SJCRH30 (cell line): ENCODE data around the gene CMIP. TPM values are rescaled to one million over a fixed set of nuclear protein-coding genes. Genes with fewer than 3 reads are reported as not detected.
A peak's percentile ranks its signal among the peaks of the same experiment; 100 is the strongest.

Source experiments
- DNase-seq, 2 experiments: peaks; one replicate each; pipeline ENCODE4 v3.0.0-alpha.2; 2015 to 2020
- H3K27ac ChIP-seq: fragments of 250-450 bp; sonication (Bioruptor Pico); 2 replicates; pipeline ENCODE4 v1.5.1; 2020; ENCODE audit warnings: mild to moderate bottlenecking, moderate library complexity
- H3K27me3 ChIP-seq: fragments of 250-450 bp; sonication (Bioruptor Pico); 2 replicates; pipeline ENCODE4 v1.5.1; 2020; ENCODE audit warnings: mild to moderate bottlenecking, moderate library complexity
- H3K36me3 ChIP-seq: fragments of 250-450 bp; sonication (Bioruptor Pico); 2 replicates; pipeline ENCODE4 v1.5.1; 2020; ENCODE audit warnings: mild to moderate bottlenecking, moderate library complexity
- H3K4me1 ChIP-seq: fragments of 250-450 bp; sonication (Bioruptor Pico); 2 replicates; pipeline ENCODE4 v1.5.1; 2020; ENCODE audit warnings: mild to moderate bottlenecking, moderate library complexity
- H3K4me3 ChIP-seq: fragments of 250-450 bp; sonication (Bioruptor Pico); 2 replicates; pipeline ENCODE4 v1.5.1; 2020; ENCODE audit warnings: mild to moderate bottlenecking, moderate library complexity
- H3K9me3 ChIP-seq: fragments of 250-450 bp; sonication (Bioruptor Pico); replicated peaks from 2 replicates; pipeline ENCODE4 v1.5.1; 2020; ENCODE audit warnings: mild to moderate bottlenecking, moderate library complexity
- total RNA-seq: library from RNA; depleted of rRNA; stranded (reverse); fragments of >200 nt; shearing (Covaris generic); gene quantifications from 2 replicates; pipeline ENCODE4 v1.2.3, GENCODE V29; 2014

CMIP gene
- total RNA-seq, 1 experiment from 2014 or later: 12.9 TPM

- H3K9me3 ChIP-seq: no peaks in the 10 kb centered on the region
- H3K4me3 ChIP-seq: no peak overlapping the region; the same call in 1 of the 2 replicates
- peaks cover 55% of the 10 kb centered on the region for H3K4me1 ChIP-seq
- H3K27me3 ChIP-seq: no peaks in the 10 kb centered on the region
- DNase-seq: peak; percentile 42 to 62
- peak overlapping the region; percentile 89 for H3K27ac ChIP-seq
- no peaks in the 10 kb centered on the region for H3K36me3 ChIP-seq
These were observed 190.7 kb downstream of the CMIP start for GRCh38 chr16:81635063-81635937.

DNA sequence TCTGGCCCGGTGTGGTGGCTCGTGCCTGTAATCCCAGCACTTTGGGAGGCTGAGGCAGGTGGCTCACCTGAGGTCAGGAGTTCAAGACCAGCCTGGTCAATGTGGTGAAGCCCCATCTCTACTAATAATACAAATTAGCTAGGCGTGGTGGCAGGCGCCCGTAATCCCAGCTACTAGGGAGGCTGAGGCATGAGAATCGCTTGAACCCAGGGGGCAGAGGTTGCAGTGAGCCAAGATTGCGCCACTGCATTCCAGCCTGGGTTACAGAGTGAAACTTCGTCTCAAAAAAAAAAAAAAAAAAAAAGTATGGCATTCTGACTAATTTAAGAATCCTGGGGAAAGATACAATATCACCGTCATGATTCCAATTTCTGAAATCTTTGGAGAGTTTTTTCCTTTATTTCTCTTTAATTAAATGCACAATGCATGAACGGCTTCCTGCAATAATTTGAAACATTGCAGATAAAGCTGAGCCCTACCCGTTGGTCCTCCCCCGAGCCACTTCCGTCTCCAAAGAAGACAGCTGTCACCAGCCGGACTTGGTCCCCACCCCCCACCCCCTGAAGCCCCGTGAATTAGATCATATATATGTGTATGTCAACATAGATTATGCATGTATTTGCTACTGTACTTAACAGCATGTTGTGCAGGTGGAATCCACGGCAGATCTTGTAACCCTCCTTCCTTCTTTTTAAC, 191.8 kb downstream of the CMIP start:
- Histone ChIP-seq H3K27ac (peak overlapping the region; percentile 89), H3K4me1 (peaks cover 53% of the 10 kb centered on the region), H3K4me3 (no peak overlapping the region), H3K36me3 (no peaks in the 10 kb centered on the region), H3K27me3 (no peaks in the 10 kb centered on the region), H3K9me3 (no peaks in the 10 kb centered on the region)
- DNase-seq: peak in 1 of 2 experiments; percentile 59

DNA sequence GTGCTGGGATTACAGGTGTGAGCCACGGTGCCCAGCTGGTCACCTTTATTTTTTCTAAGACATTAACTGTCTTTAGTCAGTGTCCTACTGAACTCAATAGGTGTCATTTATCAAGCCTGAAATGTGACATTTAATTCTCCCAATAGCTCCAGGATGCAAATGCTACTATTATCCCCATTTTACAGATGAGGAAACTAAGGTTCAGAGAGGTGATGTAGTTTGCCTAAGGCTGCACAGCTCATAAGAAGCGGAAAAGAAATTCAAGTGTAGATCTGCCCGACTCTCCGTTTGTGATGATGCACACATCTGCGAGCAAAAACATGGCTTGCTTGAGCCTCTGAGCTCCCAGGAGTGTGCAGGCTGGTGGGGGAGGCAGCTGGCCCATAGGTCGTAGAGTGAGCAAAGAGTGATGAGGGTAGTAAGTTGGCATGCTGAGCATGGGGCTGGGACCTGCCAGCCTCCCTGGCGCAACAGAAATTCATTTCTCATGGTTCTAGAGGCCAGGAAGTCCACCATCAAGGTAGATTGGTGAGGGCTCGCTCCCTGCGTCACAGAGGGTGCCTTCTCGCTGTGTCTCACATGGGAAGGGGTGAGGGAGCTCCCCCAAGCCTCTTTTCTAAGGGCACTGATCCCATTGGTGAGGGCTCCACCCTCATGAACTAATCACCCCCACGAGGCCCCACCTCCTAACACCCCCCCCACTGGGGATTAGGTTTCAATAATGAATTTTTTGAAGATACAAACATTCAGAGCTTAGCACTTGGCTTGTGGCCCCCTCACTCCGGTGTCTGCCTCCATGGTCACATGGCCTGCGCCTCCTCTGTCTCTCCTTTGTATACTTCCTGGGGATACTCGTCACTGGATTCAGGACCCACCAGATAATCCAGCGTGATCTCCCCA, 193.0 kb downstream of the CMIP start:
- H3K36me3 ChIP-seq: no peaks in the 10 kb centered on the region
- no peaks in the 10 kb centered on the region for H3K9me3 ChIP-seq
- no peaks in the 10 kb centered on the region for H3K27me3 ChIP-seq
- no peak overlapping the region for H3K27ac ChIP-seq
- H3K4me1 ChIP-seq: peaks cover 50% of the 10 kb centered on the region
- no peak for DNase-seq
- no peak overlapping the region for H3K4me3 ChIP-seq

DNA sequence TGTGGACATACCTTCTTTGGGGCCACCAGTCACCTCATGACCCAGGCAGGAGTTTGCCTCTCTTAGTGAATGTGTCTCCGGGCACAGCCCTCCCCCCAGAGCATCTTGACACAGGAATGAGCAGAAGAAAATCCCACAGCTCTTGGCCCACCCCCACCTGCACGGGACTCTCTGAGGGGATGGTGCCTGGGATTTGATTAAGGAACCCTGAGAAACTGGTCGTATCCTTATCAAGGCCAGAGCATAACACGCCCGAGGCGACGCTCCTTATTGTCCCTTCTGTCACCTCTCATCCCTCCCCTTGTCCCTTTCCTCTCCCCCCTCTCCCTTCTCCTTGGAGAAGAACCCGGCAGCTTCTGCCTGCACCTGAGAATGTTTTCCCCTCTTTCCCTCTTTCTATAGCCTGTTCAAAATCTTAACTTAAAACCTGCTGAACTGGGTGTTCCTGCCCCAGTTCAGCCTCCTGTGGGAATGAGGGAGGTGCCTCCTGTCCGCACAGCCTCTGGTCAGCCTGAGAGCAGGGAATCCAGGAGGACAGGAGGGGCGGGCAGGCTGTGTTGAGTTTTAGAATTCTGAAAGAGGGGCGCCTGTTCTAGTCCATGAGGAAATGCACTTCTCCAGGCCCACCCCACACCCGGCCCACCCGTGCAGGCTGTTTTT, 193.8 kb downstream of the CMIP start:
- Histone ChIP-seq H3K4me1 (peaks cover 46% of the 10 kb centered on the region), H3K27me3 (no peaks in the 10 kb centered on the region), H3K27ac (no peak overlapping the region), H3K36me3 (no peaks in the 10 kb centered on the region), H3K9me3 (no peaks in the 10 kb centered on the region), H3K4me3 (no peak overlapping the region)
- DNase-seq: no peak

DNA sequence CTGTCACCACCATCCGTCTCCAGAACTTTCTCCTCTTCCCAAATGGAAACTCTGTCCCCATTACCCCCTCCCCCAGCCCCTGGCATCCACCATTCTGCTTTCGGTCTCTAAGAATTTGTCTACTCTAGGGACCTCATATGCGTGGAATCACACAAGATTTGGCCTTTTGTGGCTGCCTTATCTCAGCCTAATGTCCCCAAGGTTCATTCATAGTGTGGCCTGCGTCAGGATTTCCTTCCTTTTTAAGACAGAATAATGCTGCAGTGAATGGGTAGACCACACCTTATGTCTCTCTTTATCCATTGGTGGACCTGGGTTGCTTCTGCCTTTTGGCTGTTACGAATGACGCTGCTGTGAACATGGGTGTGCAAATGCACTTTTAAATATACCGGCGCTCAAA, 194.7 kb downstream of the CMIP start:
- H3K27ac ChIP-seq: no peak overlapping the region
- H3K27me3 ChIP-seq: no peaks in the 10 kb centered on the region
- peaks cover 39% of the 10 kb centered on the region for H3K4me1 ChIP-seq
- no peaks in the 10 kb centered on the region for H3K36me3 ChIP-seq
- H3K9me3 ChIP-seq: no peaks in the 10 kb centered on the region
- H3K4me3 ChIP-seq: no peak overlapping the region
- DNase-seq: no peak

- Histone ChIP-seq H3K9me3 (no peaks in the 10 kb centered on the region), H3K4me1 (peaks cover 36% of the 10 kb centered on the region), H3K27me3 (no peaks in the 10 kb centered on the region), H3K27ac (peak overlapping the region; percentile 58), H3K4me3 (no peak overlapping the region), H3K36me3 (no peaks in the 10 kb centered on the region)
- DNase-seq: peak; percentile 43 to 55
These were observed 195.5 kb downstream of the CMIP start for GRCh38 chr16:81639931-81640680.

- no peak overlapping the region for H3K4me3 ChIP-seq
- H3K4me1 ChIP-seq: peaks cover 31% of the 10 kb centered on the region
- no peaks in the 10 kb centered on the region for H3K36me3 ChIP-seq
- DNase-seq: no peak
- H3K27ac ChIP-seq: peak overlapping the region; percentile 58
- H3K27me3 ChIP-seq: no peaks in the 10 kb centered on the region
- no peaks in the 10 kb centered on the region for H3K9me3 ChIP-seq
These were observed 196.1 kb downstream of the CMIP start for GRCh38 chr16:81640681-81641070.

- H3K4me1 ChIP-seq: peaks cover 24% of the 10 kb centered on the region
- no peak for DNase-seq
- no peaks in the 10 kb centered on the region for H3K27me3 ChIP-seq
These were observed 196.9 kb downstream of the CMIP start for GRCh38 chr16:81641395-81642106.

DNA sequence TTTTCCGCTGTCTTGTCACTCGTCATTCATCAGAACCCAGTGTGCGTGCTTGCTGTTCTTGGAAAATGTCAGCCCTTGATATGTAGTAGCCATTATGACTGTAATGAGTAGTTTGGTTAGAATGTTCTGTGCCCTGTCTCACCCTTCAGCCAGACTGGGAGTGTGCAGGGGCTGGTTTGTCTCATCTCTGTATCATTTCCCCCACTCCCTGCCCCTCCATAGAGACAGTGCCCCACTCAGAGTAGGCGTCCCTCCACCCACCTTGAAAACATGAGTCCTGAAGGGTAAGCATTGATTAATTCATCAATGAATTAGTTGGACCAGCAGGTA, 197.5 kb downstream of the CMIP start:
- no peaks in the 10 kb centered on the region for H3K27me3 ChIP-seq
- DNase-seq: no peak
- no peak overlapping the region for H3K4me3 ChIP-seq

More at GRCh38 chr16:81641395-81642106, 196.9 kb downstream of the CMIP start:
- Histone ChIP-seq H3K27ac (no peak overlapping the region), H3K4me3 (no peak overlapping the region), H3K36me3 (no peaks in the 10 kb centered on the region), H3K9me3 (no peaks in the 10 kb centered on the region)

DNA sequence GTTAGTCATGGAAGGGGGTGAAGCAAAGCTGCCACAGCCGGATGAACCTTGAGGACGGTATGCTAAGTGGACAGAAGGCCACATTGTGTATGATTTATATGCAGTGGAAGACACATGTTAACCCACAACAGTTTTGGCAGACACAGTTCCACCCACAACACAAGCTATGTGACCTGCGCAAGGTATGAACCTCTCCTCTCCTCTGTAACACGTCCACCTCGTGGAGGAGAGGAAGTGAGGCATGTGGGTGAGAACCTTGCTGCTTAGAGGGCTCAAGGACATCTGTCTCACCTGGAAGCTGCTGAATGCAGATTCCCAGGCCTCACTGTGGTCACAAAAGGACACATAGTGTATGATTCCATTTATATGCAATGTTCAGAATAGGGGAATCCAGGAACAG, 198.3 kb downstream of the CMIP start:
- DNase-seq: no peak
- Histone ChIP-seq H3K9me3 (no peaks in the 10 kb centered on the region), H3K4me1 (peaks cover 23% of the 10 kb centered on the region), H3K27me3 (no peaks in the 10 kb centered on the region), H3K27ac (no peak overlapping the region), H3K36me3 (no peaks in the 10 kb centered on the region), H3K4me3 (no peak overlapping the region)

More for the DNA sequence above, 197.5 kb downstream of the CMIP start:
- no peak overlapping the region for H3K27ac ChIP-seq
- H3K9me3 ChIP-seq: no peaks in the 10 kb centered on the region
- no peaks in the 10 kb centered on the region for H3K36me3 ChIP-seq
- peaks cover 22% of the 10 kb centered on the region for H3K4me1 ChIP-seq

GRCh38 chr16:81645266-81645694, 200.7 kb downstream of the CMIP start:
- H3K4me1 ChIP-seq: peaks cover 27% of the 10 kb centered on the region
- peak; percentile 63 to 68 for DNase-seq
- peak overlapping the region; percentile 16 for H3K4me3 ChIP-seq
- no peak overlapping the region; the same call in 1 of the 2 replicates for H3K27ac ChIP-seq
- H3K9me3 ChIP-seq: no peaks in the 10 kb centered on the region
- H3K36me3 ChIP-seq: no peaks in the 10 kb centered on the region
- no peaks in the 10 kb centered on the region for H3K27me3 ChIP-seq

DNA sequence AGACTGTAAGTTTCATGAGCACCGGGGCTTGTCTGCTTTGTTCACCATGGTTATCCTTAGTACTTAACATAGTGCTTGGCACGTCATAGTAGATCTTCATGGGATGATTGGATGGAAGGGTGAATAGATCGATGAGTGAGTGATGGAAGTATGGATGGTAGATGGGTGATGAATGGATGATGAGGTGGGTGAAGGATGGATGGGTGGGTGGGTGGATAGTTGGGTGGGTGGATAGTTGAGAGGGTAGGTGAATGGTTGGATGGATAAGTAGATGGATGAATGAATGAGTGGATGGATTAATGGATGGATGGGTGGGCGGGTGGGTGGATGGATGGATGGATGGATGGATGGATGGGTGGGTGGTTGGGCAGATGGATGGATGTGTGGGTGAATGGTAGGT, 201.3 kb downstream of the CMIP start:
- no peaks in the 10 kb centered on the region for H3K27me3 ChIP-seq
- peaks cover 24% of the 10 kb centered on the region for H3K4me1 ChIP-seq
- no peak for DNase-seq
- no peaks in the 10 kb centered on the region for H3K36me3 ChIP-seq
- H3K9me3 ChIP-seq: no peaks in the 10 kb centered on the region
- no peak overlapping the region for H3K27ac ChIP-seq
- H3K4me3 ChIP-seq: peak overlapping the region; percentile 16; the same call in 1 of the 2 replicates

- H3K4me3 ChIP-seq: no peak overlapping the region
- peaks cover 27% of the 10 kb centered on the region for H3K4me1 ChIP-seq
- H3K9me3 ChIP-seq: no peaks in the 10 kb centered on the region
- no peak for DNase-seq
- no peaks in the 10 kb centered on the region for H3K27me3 ChIP-seq
- no peaks in the 10 kb centered on the region for H3K36me3 ChIP-seq
- no peak overlapping the region for H3K27ac ChIP-seq
These were observed 202.0 kb downstream of the CMIP start for GRCh38 chr16:81646561-81646960.
